ENCODE results near the gene SAXO2. TPM values are rescaled to one million over a fixed set of nuclear protein-coding genes. Genes with fewer than 3 reads are reported as not detected.

Gene SAXO2
- polyA plus RNA-seq, 1 donor (not counting 4 experiments of a cell fraction or from before 2014, with no cell fraction given) = 2.2 TPM

DNA sequence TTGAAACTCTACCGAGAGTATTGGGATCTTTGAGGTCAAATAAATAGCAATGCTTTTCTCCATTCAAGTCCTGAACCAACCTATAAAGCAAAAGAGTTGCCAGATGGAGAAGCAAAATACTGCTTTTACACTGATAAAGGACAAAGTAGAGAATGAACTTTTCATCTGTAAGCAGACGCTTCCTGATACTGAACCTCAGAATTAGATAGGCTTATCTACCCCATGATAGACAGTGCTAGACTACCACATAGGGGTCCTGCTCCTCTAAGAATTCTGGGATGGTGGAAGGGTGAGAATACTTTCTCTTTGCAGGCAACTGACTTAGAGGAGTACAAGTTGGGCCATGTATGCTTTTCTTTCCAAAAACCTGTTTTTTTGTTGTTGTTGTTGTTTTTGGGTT, 9.5 kb downstream of the SAXO2 start:
- no peak for TF ChIP-seq EZH2 (IDR thresholded peaks at IDR 0.05; ENCODE audit: low read length)
- TF ChIP-seq CTCF (optimal IDR thresholded peaks at IDR 0.05 in 1 of 3, IDR thresholded peaks at IDR 0.05 in 1 of 3, conservative IDR thresholded peaks at IDR 0.05 in 1 of 3; ENCODE audit: extremely low read depth in 1 of 3, insufficient read depth in 2 of 3, low read length in 3 of 3) = no peak
- H3K4me1 ChIP-seq (ENCODE audit: control insufficient read depth, extremely low read depth, insufficient read depth, low read length) = peaks cover 25% of the 10 kb centered on the region
- no peak overlapping the region for H3K4me3 ChIP-seq (ENCODE audit: control insufficient read depth in 2 of 3, extremely low read depth in 1 of 3, insufficient read depth in 2 of 3, low read depth in 1 of 3, low read length in 3 of 3)
- no peak for FAIRE-seq
- no peaks in the 10 kb centered on the region for H3K27me3 ChIP-seq (ENCODE audit: control insufficient read depth, extremely low read depth, insufficient read depth, low read length)
- dilution Hi-C loops (cut with MboI; ENCODE audit: extremely low pct_ligation_motif_present, low sequenced_read_pairs) = no loop called here
- peaks cover 3% of the 10 kb centered on the region for H3K9me3 ChIP-seq (ENCODE audit: control insufficient read depth, low read depth, low read length)
- no peaks in the 10 kb centered on the region for H4K20me1 ChIP-seq (ENCODE audit: control insufficient read depth, extremely low read depth, insufficient read depth, low read length)
- H3K4me2 ChIP-seq (ENCODE audit: control insufficient read depth, extremely low read depth, insufficient read depth, low read depth, low read length) = no peak overlapping the region
- H3K36me3 ChIP-seq (ENCODE audit: control insufficient read depth in 2 of 2, extremely low read depth in 1 of 2, insufficient read depth in 2 of 2, low read length in 2 of 2) = no peaks in the 10 kb centered on the region
- H3K9ac ChIP-seq (ENCODE audit: control insufficient read depth, extremely low read depth, insufficient read depth, low read length) = no peak overlapping the region
- H2AFZ ChIP-seq (ENCODE audit: control insufficient read depth, low read length) = no peak overlapping the region
- H3K9me1 ChIP-seq (ENCODE audit: control insufficient read depth, extremely low read depth, insufficient read depth, low read length) = no peaks in the 10 kb centered on the region
- no peaks in the 10 kb centered on the region for H3K79me2 ChIP-seq (ENCODE audit: control insufficient read depth, insufficient read depth, low read length)
- no peak overlapping the region for H3K27ac ChIP-seq (ENCODE audit: control insufficient read depth, insufficient read depth, low read length)
- no peak for DNase-seq (ENCODE audit: low read depth, low spot score)

DNA sequence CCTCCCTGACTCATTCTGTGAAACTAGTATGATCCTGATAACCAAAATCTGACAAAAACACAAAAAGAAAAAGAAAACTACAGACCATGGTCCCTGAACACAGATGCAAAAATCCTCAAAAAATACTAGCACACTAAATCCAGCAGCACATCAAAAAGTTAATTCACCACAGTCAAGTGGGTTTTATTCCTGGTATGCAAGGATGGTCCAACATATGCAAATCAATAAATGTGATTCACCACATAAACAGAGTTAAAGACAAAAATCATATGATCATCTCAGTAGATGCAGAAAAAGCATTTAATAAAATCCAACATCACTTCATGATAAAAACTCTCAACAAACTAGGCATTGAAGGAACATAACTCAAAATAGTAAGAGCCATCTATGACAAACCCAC, 12.8 kb downstream of the SAXO2 start:
- Histone ChIP-seq H3K9me3 (ENCODE audit: control insufficient read depth, low read depth, low read length) (peaks cover 3% of the 10 kb centered on the region), H3K9ac (ENCODE audit: control insufficient read depth, extremely low read depth, insufficient read depth, low read length) (no peak overlapping the region), H4K20me1 (ENCODE audit: control insufficient read depth, extremely low read depth, insufficient read depth, low read length) (no peaks in the 10 kb centered on the region), H3K36me3 (ENCODE audit: control insufficient read depth in 2 of 2, extremely low read depth in 1 of 2, insufficient read depth in 2 of 2, low read length in 2 of 2) (no peaks in the 10 kb centered on the region), H3K4me2 (ENCODE audit: control insufficient read depth, extremely low read depth, insufficient read depth, low read depth, low read length) (no peak overlapping the region), H3K4me1 (ENCODE audit: control insufficient read depth, extremely low read depth, insufficient read depth, low read length) (no peaks in the 10 kb centered on the region), H3K9me1 (ENCODE audit: control insufficient read depth, extremely low read depth, insufficient read depth, low read length) (no peaks in the 10 kb centered on the region), H3K4me3 (ENCODE audit: control insufficient read depth in 2 of 3, extremely low read depth in 1 of 3, insufficient read depth in 2 of 3, low read depth in 1 of 3, low read length in 3 of 3) (no peak overlapping the region), H2AFZ (ENCODE audit: control insufficient read depth, low read length) (no peak overlapping the region), H3K27me3 (ENCODE audit: control insufficient read depth, extremely low read depth, insufficient read depth, low read length) (no peaks in the 10 kb centered on the region), H3K79me2 (ENCODE audit: control insufficient read depth, insufficient read depth, low read length) (no peaks in the 10 kb centered on the region), H3K27ac (ENCODE audit: control insufficient read depth, insufficient read depth, low read length) (no peak overlapping the region)
- DNase-seq (ENCODE audit: low read depth, low spot score) = no peak
- TF ChIP-seq CTCF (optimal IDR thresholded peaks at IDR 0.05 in 1 of 3, IDR thresholded peaks at IDR 0.05 in 1 of 3, conservative IDR thresholded peaks at IDR 0.05 in 1 of 3; ENCODE audit: extremely low read depth in 1 of 3, insufficient read depth in 2 of 3, low read length in 3 of 3) (no peak), EZH2 (IDR thresholded peaks at IDR 0.05; ENCODE audit: low read length) (no peak)
- FAIRE-seq = no peak
- dilution Hi-C loops (cut with MboI; ENCODE audit: extremely low pct_ligation_motif_present, low sequenced_read_pairs) = no loop called here
